HG03378 (cell line): Measurements from ENCODE around the gene KRTAP11-1.

ENCODE experiments used
- ATAC-seq: cut with Tn5 transposase; IDR thresholded peaks from one replicate; pipeline ENCODE4 v1.9.1; 2021; ENCODE audit warnings: mild to moderate bottlenecking, moderate library complexity; ENCODE audit not compliant: unreplicated experiment

KRTAP11-1 gene

GRCh38 chr21:30881480-30881879, at the start of gene KRTAP11-1:
TSS of gene KRTAP11-1 (minus strand) at chr21:30881580. CDS start at chr21:30881524, 56 bp downstream.
- ATAC-seq, result no peak

- no peak for ATAC-seq
Observed at GRCh38 chr21:30924146-30924700, 42.8 kb upstream of the KRTAP11-1 start.

- no peak for ATAC-seq
Observed at GRCh38 chr21:30921129-30921528, 39.7 kb upstream of the KRTAP11-1 start.

- no peak for ATAC-seq
Observed at GRCh38 chr21:30917557-30917956, 36.2 kb upstream of the KRTAP11-1 start.

- ATAC-seq, result no peak
Observed at GRCh38 chr21:30900881-30901280, 19.5 kb upstream of the KRTAP11-1 start.

- no peak for ATAC-seq
Observed at GRCh38 chr21:30882866-30883597, 1.7 kb upstream of the KRTAP11-1 start.

GRCh38 chr21:30880914-30881313, 466 bp downstream of the KRTAP11-1 start:
- no peak for ATAC-seq

GRCh38 chr21:30874526-30874925, 6.9 kb downstream of the KRTAP11-1 start:
- ATAC-seq, result no peak

GRCh38 chr21:30847627-30848500, 33.5 kb downstream of the KRTAP11-1 start:
- no peak for ATAC-seq

- ATAC-seq, result no peak
Observed at GRCh38 chr21:30842990-30843389, 38.4 kb downstream of the KRTAP11-1 start.

- no peak for ATAC-seq
Observed at GRCh38 chr21:30839304-30839703, 42.1 kb downstream of the KRTAP11-1 start.

- ATAC-seq, result no peak
Observed at GRCh38 chr21:30838536-30838935, 42.8 kb downstream of the KRTAP11-1 start.

GRCh38 chr21:30831194-30831765, 50.1 kb downstream of the KRTAP11-1 start:
- ATAC-seq, result no peak
